GM18858 (cell line): ENCODE data around the gene COTL1.
A peak's percentile ranks its signal among the peaks of the same experiment; 100 is the strongest.
"Not testable (repeated sequence)": the region's sequence is repeated elsewhere in the genome, so short reads cannot be mapped to it uniquely, and the experiment has no call there.

Experiments
- ATAC-seq: cut with Tn5 transposase; IDR thresholded peaks from one replicate; pipeline ENCODE4 v1.9.1; 2021; ENCODE audit not compliant: unreplicated experiment

Gene COTL1

GRCh38 chr16:84574191-84574590 is 43.7 kb downstream of the COTL1 start:
- no peak for ATAC-seq

GRCh38 chr16:84572096-84572495 is 45.8 kb downstream of the COTL1 start:
- ATAC-seq = no peak

DNA sequence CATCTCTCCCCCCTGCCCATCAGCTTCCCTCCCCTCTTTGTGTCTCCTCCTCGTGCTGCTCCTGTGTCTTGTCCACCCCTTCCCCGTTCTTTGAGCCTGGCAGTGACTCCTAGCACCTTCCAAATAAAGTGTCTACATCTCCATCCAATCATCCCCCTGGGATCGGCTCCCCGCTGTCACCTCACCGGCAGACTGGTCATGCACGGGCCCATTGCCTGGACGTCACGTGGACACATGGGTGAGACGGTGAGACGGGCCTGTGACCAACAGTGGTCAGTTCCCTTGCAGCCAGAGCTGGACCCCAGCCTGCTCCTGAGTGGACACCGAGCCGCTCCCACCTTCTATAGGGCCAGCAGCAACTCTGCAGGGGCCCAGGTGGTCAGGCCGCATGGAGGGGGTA is 46.4 kb downstream of the COTL1 start:
- no peak for ATAC-seq

DNA sequence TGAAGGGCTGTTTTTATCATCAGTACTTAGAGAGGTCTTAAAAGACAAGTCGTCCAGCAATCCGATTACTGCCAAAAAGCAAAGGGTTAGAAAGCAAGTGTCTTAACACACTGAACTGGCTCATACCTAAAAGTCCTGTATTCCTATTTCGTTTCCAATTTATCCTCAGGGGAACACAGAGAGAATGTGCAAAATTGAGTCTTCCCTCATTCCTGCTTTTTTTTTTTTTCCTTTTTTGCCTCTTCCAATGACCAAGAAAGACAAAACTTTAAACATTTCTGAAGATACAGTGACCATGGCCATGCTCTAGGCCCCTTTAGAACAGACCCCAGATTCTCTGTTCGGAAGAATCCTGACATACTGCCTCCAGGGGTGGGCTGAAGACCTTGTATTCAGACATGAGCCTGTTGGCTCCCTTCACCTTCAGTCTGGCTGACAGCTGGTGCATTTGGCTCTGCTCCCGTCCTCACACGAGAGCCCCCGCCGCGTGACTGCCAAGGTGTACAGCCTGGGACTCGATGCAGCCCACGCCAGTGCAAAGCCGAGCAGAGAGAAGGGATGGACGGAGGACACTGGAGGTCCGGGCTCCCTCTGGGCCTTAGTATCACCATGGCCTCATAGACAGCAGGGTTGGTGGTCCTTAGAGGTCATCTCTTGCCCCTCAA is 47.0 kb downstream of the COTL1 start:
- no peak for ATAC-seq

GRCh38 chr16:84569382-84569987 is 48.4 kb downstream of the COTL1 start:
- no peak for ATAC-seq

- no peak for ATAC-seq
These were observed 49.8 kb downstream of the COTL1 start for GRCh38 chr16:84568066-84568465.

- ATAC-seq = no peak
These were observed 50.5 kb downstream of the COTL1 start for GRCh38 chr16:84567286-84567962.

DNA sequence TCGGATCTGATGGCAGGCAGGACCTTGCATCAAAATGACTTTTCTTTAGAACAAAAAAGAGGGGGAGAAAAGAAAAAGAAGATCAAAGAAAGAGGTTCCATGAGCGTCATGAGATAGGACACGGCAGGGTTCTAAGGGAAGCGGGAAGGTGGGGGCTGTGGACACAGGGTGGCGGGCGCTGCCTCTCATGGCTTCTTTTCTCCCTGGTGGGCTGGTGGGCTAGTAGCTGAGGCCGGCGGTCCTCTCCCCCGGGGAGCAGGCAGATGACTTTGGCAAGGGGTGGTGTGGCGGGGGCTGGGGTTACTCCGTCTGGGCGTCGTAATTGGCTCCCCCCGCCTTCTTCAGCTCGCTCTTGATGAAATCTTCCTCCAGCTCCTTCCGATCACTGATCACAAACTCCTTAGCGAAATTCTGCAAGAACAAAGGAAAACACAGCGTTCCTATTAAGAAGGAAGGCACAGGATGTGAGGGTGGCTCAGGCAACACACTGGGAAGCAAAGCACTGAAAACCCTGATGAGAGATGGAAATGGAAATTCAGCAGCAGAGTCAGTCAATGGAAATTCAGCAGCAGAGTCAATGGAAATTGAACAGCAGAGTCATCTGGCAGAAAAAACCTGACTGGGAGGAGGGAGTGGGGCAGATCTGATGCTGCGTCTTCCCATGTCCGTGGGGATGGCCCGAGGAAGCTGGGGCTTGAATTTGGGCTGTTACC is 51.2 kb downstream of the COTL1 start:
- no peak for ATAC-seq

DNA sequence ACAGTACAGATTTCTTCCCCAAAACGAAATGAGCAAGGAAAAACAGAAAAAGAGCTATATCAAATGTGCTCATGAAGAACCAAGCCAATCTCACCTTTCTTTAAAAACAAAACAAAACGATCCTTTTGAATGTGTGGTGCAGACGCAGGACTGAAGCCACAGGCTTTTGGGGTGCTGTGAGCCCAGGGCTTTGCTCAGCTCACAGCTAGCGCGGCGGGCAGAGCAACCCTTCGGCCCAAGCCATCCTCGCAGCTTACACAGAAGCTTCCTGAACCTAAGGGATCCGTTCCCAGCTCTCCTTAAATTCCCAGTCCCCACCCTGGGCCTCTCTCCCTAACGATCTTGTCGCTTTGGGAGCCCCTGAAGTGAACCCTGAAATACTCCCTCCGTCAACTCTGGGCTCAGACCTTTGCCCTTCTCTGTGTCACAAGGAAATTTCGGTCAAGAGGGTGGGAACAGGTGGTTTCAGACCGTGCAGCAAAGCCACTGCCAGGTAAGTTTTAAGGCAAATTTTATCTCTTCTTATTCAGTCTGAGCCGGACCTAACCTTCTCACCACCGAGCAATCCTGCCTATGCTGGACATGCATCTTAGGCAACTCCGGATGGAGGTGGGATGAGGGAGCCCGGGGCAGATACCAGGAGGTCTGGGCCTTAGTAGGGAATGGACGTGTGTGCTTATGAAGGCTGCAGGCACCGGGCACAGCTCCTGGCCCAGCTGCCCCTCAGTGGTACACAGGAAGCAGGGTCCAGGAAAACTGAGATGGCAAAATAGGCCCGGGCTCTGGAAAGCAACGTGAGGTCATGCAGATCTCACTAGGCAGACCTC is 52.0 kb downstream of the COTL1 start:
- ATAC-seq = no peak

GRCh38 chr16:84563786-84564420 is 54.0 kb downstream of the COTL1 start:
- ATAC-seq = no peak

GRCh38 chr16:84563064-84563715 is 54.7 kb downstream of the COTL1 start:
- no peak for ATAC-seq

DNA sequence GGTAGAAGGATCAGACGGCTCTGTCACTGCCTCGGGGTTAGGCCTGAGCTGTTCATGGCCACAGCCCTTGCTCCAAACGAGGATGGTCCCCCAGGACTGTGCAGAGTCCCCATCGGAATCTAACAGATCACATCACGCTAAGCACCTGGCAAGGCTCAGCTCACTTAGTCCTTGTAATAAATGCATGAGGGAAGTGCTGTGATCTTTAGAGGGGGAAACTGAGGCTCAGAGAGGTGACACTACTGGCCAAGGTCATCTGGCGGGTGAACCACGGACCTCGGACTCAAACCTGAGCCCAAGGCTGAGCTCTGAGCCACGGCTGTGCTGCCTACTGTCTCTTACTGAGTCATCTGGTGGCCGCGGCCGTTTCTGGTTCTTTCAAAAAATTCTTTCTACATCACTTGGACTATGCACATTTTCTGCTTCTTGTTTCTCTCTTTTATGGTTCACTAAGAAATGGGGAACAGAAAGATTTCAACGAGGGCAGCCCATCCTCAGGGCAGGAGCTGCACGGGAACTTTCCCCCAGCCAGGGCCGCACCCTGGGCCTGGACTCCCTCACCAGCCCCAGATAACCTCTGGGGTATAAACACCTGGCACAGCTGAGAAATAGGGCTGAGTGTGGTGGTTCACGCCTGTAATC is 55.6 kb downstream of the COTL1 start:
- peak; percentile 57 for ATAC-seq

DNA sequence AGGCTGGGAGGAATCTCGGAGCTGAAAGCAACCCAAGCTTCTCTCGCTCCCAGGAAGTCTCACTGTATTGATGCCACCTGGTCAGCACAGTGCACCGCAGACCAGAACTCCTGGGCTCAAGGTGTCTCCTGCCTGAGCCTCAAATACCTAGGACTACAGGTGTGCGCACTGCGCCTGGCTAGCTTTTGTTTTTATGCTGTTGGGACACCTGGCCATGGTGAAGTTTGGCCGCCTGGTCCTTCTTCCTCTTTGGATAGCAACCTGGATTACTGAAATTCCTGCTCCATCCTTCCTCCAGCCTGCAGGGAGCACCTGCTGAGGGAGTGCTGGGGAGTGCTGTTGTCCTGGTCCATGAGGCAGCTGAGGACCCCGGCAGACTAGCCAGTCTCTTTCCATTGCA is 56.6 kb downstream of the COTL1 start:
- ATAC-seq = no peak

- ATAC-seq = no peak
These were observed 57.6 kb downstream of the COTL1 start for GRCh38 chr16:84560269-84560668.

DNA sequence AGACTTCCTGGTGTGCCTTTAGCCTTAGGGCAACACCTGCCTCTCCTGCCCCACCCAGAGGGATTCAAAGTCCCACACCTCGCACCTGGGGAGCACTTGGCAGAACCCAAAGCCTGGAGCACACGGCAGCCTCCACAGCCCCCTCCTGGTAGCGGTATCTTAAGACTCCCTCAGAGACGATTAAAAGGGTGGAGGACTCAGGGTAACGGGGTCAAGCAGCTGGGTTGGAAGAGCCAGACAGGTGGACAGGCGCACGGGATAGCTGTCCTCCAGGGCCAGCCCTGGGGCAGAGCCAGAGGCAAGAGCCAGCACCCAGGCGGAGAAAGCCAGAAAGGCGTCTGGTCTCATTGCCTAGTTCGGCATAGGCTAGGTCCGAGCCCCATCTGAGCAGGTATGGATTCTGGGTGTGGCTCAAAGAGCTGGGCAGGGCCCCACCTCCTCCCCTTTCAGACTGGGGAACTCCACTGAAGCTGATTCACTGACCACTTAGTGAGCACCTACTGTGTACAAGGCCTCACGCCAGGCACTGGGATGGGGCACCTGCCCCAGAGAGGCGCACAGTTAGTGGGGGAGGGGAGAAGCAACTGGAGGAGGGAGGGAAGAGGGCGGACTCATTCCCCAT is 58.5 kb downstream of the COTL1 start:
- no peak for ATAC-seq

DNA sequence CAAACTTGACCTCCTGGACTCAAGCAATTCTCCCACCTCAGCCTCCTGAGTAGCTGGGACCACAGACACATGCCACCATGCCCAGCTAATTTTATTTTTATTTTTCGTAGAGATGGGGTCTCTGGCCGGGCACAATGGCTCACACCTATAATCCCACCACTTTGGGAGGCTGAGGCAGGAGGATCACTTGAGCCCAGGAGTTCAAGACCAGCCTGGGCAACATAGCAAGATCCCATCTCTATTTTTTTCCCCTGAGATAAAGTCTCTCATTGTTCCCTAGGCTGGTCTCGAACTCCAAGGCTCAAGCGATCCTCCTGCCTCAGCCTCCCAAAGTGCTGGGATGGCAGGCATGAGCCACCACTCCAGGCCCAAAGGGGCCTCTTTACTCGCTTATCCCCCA is 59.0 kb downstream of the COTL1 start:
- ATAC-seq = not testable (repeated sequence)

- no peak for ATAC-seq
These were observed 60.4 kb downstream of the COTL1 start for GRCh38 chr16:84557504-84557903.

GRCh38 chr16:84557059-84557458 is 60.8 kb downstream of the COTL1 start:
- ATAC-seq = no peak
